GM21447 (cell line): ENCODE data around the gene PLEKHN1.
"Not testable (repeated sequence)": the region's sequence is repeated elsewhere in the genome, so short reads cannot be mapped to it uniquely, and the experiment has no call there.

Source experiments
- ATAC-seq: cut with Tn5 transposase; IDR thresholded peaks from one replicate; pipeline ENCODE4 v1.9.1; 2021; ENCODE audit not compliant: unreplicated experiment

The PLEKHN1 gene

GRCh38 chr1:1005774-1006304, 39.6 kb downstream of the PLEKHN1 start:
- no peak for ATAC-seq

GRCh38 chr1:1006305-1007159, 40.2 kb downstream of the PLEKHN1 start:
- no peak for ATAC-seq

DNA sequence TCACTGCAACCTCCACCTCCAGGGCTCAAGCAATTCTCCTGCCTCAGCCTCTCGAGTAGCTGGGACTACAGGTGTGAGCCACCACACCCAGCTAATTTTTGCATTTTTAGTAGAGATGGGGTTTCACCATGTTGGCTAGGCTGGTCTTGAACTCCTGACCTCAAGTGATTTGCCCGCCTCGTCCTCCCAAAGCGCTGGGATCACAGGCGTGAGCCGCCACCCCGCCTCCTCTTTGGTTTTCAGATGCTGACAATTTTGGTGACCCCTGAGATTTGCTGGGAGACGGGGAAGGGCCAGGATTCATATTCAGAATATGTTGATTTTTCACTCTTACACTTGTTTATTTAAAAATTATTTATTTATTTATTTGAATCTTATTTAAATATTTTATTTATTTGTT, 43.8 kb downstream of the PLEKHN1 start:
- not testable (repeated sequence) for ATAC-seq

GRCh38 chr1:1011396-1011949, 45.2 kb downstream of the PLEKHN1 start:
- ATAC-seq = no peak

DNA sequence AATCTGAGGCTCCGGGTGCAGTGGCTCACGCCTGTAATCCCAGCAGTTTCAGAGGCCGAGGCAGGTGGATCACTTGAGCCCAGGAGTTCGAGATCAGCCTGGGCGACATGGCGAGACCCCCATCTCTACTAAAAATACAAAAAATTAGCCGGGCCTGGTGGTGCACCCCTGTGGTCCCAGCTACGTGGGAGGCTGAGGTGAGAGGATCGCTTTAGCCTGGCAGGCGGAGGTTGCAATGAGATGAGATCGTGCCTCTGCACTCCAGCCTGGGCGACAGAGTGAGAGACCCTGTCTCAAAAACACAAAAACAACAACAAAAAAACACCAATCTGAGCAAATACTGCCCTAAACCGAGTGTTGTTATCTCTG, 46.4 kb downstream of the PLEKHN1 start:
- not testable (repeated sequence) for ATAC-seq

DNA sequence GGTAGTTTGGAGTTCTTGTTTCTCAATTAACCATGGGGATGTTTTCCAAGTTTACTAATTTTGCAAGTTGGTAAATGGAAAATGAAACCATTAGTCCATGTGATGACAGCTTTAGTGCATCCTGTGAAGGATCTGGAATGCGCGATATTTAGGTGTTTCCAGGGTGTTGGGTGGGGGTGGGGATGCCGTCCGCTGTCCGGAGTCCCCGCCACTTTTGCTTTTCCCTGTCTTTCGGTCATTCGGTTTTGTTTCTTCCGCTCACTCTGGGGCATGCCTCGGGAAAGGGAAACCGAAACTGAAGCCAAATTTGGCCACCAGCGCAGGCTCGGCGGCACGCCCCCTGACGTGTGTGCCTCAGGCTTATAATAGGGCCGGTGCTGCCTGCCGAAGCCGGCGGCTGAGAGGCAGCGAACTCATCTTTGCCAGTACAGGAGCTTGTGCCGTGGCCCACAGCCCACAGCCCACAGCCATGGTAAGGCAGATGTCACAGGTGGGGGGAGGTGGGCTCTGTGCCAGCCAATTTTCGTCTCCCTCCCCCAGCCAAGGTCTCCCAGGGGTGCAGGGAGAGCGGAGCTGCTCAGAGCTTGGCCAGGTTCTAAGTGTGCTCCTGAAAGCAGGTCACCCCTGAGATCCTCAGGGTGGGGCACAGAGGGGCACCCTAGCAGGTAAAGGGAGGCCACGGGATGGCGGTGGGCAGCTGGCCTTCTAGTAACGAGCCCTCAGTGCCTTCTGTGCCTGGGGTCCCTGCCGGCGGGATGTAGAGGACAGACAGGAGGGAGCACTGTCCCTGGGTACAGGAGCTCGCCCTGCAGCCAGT, 47.0 kb downstream of the PLEKHN1 start, which contains the start of gene ISG15:
Gene ISG15 (plus strand): TSS at position 393 of the 817 bp plus-strand sequence. CDS start 77 bp downstream, at position 470.
- ATAC-seq = peak; percentile 76

DNA sequence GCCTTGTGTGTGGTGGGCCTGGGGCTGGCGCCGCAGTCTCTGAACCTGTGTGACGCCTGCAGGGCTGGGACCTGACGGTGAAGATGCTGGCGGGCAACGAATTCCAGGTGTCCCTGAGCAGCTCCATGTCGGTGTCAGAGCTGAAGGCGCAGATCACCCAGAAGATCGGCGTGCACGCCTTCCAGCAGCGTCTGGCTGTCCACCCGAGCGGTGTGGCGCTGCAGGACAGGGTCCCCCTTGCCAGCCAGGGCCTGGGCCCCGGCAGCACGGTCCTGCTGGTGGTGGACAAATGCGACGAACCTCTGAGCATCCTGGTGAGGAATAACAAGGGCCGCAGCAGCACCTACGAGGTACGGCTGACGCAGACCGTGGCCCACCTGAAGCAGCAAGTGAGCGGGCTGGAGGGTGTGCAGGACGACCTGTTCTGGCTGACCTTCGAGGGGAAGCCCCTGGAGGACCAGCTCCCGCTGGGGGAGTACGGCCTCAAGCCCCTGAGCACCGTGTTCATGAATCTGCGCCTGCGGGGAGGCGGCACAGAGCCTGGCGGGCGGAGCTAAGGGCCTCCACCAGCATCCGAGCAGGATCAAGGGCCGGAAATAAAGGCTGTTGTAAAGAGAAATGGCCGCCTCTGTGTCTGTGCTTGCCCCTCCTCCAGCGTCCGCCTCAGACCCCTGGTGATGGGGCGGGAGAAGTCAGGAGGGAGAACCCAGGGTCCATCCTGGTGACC, 47.8 kb downstream of the PLEKHN1 start:
- peak; percentile 29 for ATAC-seq

DNA sequence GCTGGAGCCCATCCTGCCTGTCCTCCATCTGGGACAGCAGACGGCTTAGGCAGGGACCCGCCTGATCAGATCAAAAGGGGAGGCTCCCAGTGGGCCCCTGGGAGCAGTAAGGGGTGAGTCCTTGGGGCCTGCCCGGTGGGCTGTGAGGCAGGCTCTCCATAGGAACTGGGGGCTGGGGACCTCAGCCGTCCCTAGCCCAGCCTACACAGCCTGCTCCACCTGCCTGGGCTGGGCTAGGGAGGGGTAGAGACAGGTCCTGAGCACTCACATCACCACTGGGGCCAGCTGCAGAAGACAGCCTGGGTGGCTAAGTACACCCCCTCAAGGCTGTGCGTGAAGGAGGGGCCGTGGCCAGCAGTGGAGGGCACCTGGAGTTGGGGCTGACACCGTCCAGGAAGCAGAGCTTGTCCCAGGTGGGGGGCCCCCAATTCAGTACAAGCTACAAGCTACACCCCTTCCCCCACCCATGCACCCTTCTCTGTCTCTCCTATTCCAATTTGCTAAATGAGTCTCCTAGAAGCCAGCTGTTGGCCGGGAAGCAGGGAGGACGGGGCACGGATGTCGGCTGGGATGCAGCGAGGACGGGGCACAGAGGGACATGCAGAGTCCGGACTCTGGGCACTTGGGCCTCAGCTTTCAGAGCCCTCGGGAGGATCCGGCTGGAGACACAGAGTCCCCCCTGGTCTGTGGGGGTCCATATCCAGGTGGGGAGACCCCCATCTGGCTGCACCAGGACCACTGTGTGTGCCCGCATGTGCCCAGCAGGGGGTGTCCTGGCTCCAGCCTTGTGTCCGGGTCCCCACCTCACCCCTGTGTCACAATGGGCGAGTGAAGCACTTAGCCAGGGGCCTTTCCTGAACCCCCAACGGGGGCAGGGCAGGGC, 48.8 kb downstream of the PLEKHN1 start:
- no peak for ATAC-seq

- not testable (repeated sequence) for ATAC-seq
Observed at GRCh38 chr1:1017397-1018320, 51.4 kb downstream of the PLEKHN1 start.

DNA sequence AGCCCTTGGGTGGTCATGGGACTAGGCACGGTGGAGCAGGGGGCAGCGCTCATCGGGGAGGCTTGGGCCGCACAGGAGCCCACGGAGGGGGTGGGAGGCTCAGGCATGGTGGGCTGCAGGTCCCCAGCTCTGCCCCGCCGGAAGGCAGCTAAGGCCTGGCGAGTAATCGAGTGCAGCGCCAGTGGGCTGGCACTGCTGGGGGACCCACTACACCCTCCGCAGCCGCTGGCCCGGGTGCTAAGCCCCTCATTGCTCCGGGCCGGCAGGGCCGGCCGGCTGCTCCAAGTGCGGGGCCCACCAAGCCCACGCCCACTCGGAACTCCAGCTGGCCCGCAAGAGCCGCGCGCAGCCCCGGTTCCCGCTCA, 52.0 kb downstream of the PLEKHN1 start:
- not testable (repeated sequence) for ATAC-seq

DNA sequence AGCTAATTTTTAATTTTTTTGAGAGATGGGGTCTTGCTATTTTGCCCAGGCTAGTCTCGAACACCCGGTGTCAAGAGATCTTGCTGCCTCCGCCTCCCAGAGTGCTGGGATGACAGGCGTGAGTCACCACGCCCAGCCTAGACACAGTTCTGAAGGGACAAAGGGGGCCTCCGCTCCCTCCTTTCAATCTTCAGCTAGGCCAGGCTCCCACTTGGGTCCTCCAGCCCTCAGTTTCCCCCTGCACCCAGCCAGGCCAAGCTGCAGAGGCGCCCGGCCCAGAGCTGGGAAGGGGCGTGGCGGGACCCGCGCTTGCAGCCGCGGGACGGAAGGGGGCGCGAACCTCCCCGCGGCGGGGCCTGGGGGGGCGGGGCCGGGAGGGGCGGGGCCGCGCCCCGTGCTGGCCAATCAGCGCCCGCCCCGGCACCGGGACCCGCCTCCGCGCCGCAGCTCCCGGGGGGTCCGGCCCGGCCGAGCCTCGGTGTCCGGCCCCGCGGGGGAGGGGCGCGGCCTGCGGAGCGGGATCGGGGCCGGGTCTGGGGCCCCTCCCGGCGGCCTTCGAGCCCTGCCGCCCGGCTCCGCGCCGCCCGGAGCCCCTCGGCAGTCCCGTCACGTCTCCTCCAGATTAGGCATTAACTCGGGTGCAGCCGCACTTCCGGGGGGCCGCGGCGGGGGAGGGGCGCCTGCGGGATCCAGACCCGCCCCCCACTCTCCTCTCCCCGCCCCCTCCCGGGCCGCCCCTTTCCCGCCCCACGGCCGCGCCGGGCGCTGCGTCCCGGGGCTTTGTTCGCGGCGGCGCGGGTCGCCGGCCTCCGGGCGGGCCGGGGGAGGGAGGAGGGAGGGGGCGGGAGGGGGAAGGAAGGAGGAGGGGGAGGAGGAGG, 53.1 kb downstream of the PLEKHN1 start:
- peak; percentile 51 for ATAC-seq

DNA sequence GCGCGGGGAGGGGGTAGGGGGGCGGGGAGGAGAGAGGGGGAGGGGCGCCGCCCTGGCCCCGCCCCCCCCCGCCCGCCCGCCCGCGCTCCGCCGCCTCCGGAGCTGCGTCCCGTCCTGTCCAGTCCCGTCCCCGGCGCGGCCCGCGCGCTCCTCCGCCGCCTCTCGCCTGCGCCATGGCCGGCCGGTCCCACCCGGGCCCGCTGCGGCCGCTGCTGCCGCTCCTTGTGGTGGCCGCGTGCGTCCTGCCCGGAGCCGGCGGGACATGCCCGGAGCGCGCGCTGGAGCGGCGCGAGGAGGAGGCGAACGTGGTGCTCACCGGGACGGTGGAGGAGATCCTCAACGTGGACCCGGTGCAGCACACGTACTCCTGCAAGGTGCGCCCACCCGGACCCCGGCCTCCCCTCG, 53.7 kb downstream of the PLEKHN1 start, which contains the start of gene AGRN:
Gene AGRN (plus strand): TSS at position 121 of the 405 bp plus-strand sequence. CDS start 53 bp downstream, at position 174.
- peak; percentile 26 for ATAC-seq

GRCh38 chr1:1020415-1021009, 54.2 kb downstream of the PLEKHN1 start:
- peak; percentile 16 for ATAC-seq

DNA sequence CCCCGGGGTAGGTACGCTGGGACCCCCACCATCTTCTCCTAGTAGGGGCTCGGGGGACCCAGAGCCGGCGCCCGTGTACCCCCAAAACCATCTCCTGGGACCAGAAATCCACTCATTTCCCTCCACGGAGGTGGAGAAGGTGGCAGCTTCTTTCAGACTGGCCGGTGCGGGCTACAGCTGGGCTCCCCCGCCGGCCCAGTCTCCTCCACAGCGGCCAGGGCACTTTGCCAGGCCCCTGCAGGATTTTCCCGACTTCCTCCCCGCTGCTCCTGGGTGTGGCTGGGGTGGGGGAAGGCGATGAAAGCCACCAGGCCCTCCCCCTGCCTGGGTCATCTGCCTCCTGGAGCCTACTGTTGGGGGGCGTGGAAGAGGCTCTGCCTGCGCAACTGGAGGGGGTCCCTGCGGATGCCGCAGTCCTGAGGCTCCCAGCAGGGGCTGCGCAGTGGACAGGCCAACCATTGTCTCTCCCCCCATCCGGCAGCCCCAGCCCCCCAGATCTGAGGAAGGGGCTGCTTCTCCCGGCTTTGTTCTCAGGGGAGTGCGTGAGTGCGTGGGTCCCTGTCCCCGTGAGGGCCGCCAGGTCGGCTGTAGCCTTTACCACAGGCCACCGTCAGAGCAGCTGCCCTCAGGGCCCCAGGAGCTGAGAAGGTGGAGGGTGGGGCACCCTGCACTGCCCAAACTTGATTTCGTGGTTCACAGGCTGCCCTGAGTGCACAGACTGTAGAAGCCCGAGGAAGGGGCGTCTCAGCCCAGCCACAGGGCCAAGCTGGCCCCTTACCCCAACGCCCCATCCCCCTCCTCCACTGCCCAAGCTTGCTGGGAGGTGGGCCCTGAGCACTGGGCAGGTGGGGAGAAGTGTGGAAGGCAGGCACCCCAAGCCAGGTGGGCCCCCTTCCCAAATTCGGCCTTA, 55.0 kb downstream of the PLEKHN1 start:
- ATAC-seq = no peak

DNA sequence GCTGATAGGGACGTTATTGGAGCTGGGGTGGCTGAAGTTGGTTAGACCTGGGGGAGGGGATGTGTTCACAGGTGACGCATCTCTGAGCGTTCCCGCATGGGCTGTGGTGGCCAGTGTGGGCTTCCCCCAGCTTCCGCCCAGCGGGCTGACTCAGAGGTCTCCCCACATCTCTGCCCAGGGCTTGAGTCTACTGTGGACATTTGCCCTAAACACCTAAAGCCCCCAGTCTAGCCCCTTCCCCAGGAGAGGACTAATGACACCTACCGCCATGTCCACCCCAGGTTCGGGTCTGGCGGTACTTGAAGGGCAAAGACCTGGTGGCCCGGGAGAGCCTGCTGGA, 55.6 kb downstream of the PLEKHN1 start:
- no peak for ATAC-seq

GRCh38 chr1:1022302-1023009, 56.2 kb downstream of the PLEKHN1 start:
- no peak for ATAC-seq
